ENCODE results near the gene IP6K1. TPM values are rescaled to one million over a fixed set of nuclear protein-coding genes. Genes with fewer than 3 reads are reported as not detected.

Gene IP6K1
- total RNA-seq, 1 donor = 48.5 TPM

DNA sequence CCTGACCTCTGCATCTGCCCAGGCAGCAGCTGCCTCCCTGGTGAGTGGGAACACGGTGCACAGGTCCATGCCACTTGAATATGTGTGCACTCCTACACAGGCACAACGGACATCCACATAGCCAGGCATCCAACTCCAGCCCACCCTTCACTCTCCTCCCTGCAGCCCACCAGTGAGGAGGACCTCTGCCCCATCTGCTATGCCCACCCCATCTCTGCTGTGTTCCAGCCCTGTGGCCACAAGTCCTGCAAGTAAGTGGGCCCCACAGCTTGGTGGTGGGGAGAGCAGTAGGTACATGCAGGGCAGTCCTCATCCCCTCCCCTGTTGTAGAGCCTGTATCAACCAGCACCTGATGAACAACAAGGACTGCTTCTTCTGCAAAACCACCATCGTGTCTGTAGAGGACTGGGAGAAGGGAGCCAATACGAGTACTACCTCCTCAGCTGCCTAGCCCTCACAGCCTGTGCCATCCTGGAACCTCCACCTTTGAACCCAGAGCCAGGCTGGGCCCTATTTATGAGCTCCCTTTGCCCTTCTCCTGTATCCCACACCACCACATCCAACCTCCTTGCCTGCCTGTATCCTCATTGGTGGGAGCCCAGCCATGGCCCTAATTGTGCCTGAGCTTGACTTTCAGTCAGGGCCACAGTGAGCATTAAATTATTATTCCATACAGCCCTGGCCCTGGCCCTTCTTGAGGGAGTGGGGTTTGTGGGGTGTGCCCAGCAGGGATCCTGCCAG is 65.3 kb downstream of the IP6K1 start:
- Histone ChIP-seq H3K4me1 (ENCODE audit: insufficient read depth, low read length) (peaks cover 22% of the 10 kb centered on the region), H3K79me2 (ENCODE audit: insufficient read depth, low read length) (peaks cover 20% of the 10 kb centered on the region), H3K4me3 (ENCODE audit: insufficient read depth, low read length) (no peak overlapping the region), H3K36me3 (ENCODE audit: insufficient read depth, low read length) (peaks cover 28% of the 10 kb centered on the region), H4K20me1 (ENCODE audit: insufficient read depth, low read length) (peaks cover 22% of the 10 kb centered on the region), H3K9me3 (ENCODE audit: low read depth, low read length) (no peaks in the 10 kb centered on the region), H3K4me2 (ENCODE audit: insufficient read depth, low read length) (no peak overlapping the region), H3K27ac (ENCODE audit: low read depth, low read length) (no peak overlapping the region), H3K27me3 (ENCODE audit: insufficient read depth, low read length) (no peaks in the 10 kb centered on the region), H2AFZ (ENCODE audit: low read length) (no peak overlapping the region)
- TF ChIP-seq, protein P1, sequence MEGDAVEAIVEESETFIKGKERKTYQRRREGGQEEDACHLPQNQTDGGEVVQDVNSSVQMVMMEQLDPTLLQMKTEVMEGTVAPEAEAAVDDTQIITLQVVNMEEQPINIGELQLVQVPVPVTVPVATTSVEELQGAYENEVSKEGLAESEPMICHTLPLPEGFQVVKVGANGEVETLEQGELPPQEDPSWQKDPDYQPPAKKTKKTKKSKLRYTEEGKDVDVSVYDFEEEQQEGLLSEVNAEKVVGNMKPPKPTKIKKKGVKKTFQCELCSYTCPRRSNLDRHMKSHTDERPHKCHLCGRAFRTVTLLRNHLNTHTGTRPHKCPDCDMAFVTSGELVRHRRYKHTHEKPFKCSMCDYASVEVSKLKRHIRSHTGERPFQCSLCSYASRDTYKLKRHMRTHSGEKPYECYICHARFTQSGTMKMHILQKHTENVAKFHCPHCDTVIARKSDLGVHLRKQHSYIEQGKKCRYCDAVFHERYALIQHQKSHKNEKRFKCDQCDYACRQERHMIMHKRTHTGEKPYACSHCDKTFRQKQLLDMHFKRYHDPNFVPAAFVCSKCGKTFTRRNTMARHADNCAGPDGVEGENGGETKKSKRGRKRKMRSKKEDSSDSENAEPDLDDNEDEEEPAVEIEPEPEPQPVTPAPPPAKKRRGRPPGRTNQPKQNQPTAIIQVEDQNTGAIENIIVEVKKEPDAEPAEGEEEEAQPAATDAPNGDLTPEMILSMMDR (IDR thresholded peaks at IDR 0.05; ENCODE audit: extremely low read depth, low read depth, low read length) = no peak
- DNase-seq (ENCODE audit: insufficient read length, low spot score, missing footprints) = peak; percentile 64

DNA sequence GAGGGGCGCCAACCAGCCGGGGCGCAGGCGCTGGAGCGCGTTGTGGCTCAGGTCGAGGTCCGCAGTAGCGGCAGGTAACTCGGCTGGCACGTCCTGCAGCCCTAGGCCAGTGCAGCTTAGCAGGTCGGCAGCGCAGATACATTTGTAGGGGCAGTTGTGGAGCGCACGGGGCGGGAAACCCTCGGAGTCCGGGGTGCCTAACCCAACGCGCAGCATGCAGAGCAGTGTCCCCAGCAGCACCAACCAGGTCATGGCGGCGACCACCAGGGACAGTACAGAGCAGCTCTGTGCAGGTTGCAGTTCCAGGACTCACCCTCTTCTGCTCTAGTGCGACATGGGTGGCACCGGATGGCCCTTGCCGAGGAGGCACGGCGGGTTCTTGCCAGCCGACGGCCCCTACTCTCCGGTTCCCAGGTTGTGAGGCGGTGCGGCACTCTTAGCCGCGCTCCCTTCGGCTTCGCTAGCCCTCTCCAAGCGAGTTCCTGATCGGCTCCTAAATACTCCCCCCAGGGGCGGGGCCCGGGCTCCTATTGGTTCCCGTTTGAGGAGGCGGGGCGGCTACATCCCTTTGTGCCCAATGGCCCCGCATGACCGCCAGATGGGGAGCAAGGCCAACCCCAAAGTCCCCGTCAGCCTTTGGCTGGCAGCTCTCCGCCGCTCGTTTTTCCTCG is 67.0 kb downstream of the IP6K1 start, which contains the start of gene AMIGO3:
Gene AMIGO3, minus strand, starts transcription at position 471 of the 671 bp plus-strand sequence. Its CDS starts 219 bp downstream, at position 252.
- peak; percentile 100 for DNase-seq (ENCODE audit: insufficient read length, low spot score, missing footprints)
- peaks cover 20% of the 10 kb centered on the region for H3K36me3 ChIP-seq (ENCODE audit: insufficient read depth, low read length)
- no peak within 1 kb of the TSS for H2AFZ ChIP-seq (ENCODE audit: low read length)
- peaks cover 16% of the 10 kb centered on the region for H3K4me1 ChIP-seq (ENCODE audit: insufficient read depth, low read length)
- H3K9me3 ChIP-seq (ENCODE audit: low read depth, low read length) = no peaks in the 10 kb centered on the region
- H4K20me1 ChIP-seq (ENCODE audit: insufficient read depth, low read length) = peaks cover 22% of the 10 kb centered on the region
- no peaks in the 10 kb centered on the region for H3K27me3 ChIP-seq (ENCODE audit: insufficient read depth, low read length)
- peaks cover 20% of the 10 kb centered on the region for H3K79me2 ChIP-seq (ENCODE audit: insufficient read depth, low read length)
- H3K4me2 ChIP-seq (ENCODE audit: insufficient read depth, low read length) = peak within 1 kb of the TSS; percentile 97
- peak within 1 kb of the TSS; percentile 70 for H3K4me3 ChIP-seq (ENCODE audit: insufficient read depth, low read length)
- TF ChIP-seq, protein P1 (IDR thresholded peaks at IDR 0.05; ENCODE audit: extremely low read depth, low read depth, low read length) = peak; percentile 46
- H3K27ac ChIP-seq (ENCODE audit: low read depth, low read length) = no peak within 1 kb of the TSS

DNA sequence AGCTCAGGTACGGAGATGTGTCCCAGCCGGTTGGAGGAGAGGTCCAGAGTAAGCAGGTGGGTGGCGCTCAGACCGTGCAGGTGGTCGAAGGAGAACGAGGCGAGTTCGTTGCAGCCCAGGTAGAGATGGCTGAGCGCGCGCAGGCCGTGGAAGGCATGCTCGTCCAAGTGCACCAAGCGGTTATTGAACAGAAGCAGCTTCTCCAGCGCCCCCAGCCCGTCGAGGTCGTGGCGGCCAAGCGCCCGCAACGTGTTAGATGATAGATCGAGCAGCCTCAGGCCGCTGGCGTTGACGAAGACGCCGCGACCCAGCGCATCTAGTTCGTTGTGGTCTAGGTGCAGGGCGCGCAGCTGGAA is 67.5 kb downstream of the IP6K1 start:
- Histone ChIP-seq H4K20me1 (ENCODE audit: insufficient read depth, low read length) (peaks cover 22% of the 10 kb centered on the region), H3K4me2 (ENCODE audit: insufficient read depth, low read length) (peak overlapping the region; percentile 97), H3K27ac (ENCODE audit: low read depth, low read length) (no peak overlapping the region), H3K27me3 (ENCODE audit: insufficient read depth, low read length) (no peaks in the 10 kb centered on the region), H2AFZ (ENCODE audit: low read length) (no peak overlapping the region), H3K9me3 (ENCODE audit: low read depth, low read length) (no peaks in the 10 kb centered on the region), H3K36me3 (ENCODE audit: insufficient read depth, low read length) (peaks cover 20% of the 10 kb centered on the region), H3K4me1 (ENCODE audit: insufficient read depth, low read length) (peaks cover 15% of the 10 kb centered on the region), H3K4me3 (ENCODE audit: insufficient read depth, low read length) (peak overlapping the region; percentile 70), H3K79me2 (ENCODE audit: insufficient read depth, low read length) (peaks cover 20% of the 10 kb centered on the region)
- DNase-seq (ENCODE audit: insufficient read length, low spot score, missing footprints) = peak; percentile 90
- TF ChIP-seq, protein P1 (IDR thresholded peaks at IDR 0.05; ENCODE audit: extremely low read depth, low read depth, low read length) = no peak

Measured in osteoblast (primary cell).